Keratinocyte (primary cell): ENCODE data around the gene HDAC5. TPM values are rescaled to one million over a fixed set of nuclear protein-coding genes. Genes with fewer than 3 reads are reported as not detected.
A peak's percentile ranks its signal among the peaks of the same experiment; 100 is the strongest.

Experiments used
- DNase-seq: peaks from one replicate; pipeline ENCODE4 v3.0.0-alpha.2; 2011; ENCODE audit warnings: low read depth, missing footprints, low spot score
- FAIRE-seq: peaks from 2 replicates; lab custom pipeline; 2011; peaks lifted over from hg19 to GRCh38; lab: Jason Lieb, UNC
- H2AFZ ChIP-seq: 2 replicates; pipeline ENCODE4 v1.6.0; 2012; ENCODE audit warnings: low read length, control low read depth, inconsistent platforms; ENCODE audit not compliant: control insufficient read depth
- H3K27ac ChIP-seq: 2 replicates; pipeline ENCODE4 v1.5.1; 2011; ENCODE audit warnings: low read length; ENCODE audit not compliant: control insufficient read depth, insufficient read depth
- H3K27me3 ChIP-seq: 3 replicates; pipeline ENCODE4 v1.6.0; 2011; ENCODE audit warnings: low read length; ENCODE audit not compliant: control insufficient read depth, insufficient read depth; ENCODE audit errors: extremely low read depth
- H3K36me3 ChIP-seq, 2 experiments: 2 replicates in 1 of 2; 3 replicates in 1 of 2; pipeline ENCODE4 v1.5.1; 2011; ENCODE audit warnings: low read length in 2 of 2, mild to moderate bottlenecking in 1 of 2; ENCODE audit not compliant: control insufficient read depth in 2 of 2, insufficient read depth in 2 of 2; ENCODE audit errors: extremely low read depth in 1 of 2
- H3K4me1 ChIP-seq: 3 replicates; pipeline ENCODE4 v1.5.1; 2011; ENCODE audit warnings: low read length; ENCODE audit not compliant: control insufficient read depth, insufficient read depth; ENCODE audit errors: extremely low read depth
- H3K4me2 ChIP-seq: 3 replicates; pipeline ENCODE4 v1.6.0; 2011; ENCODE audit warnings: low read depth, low read length; ENCODE audit not compliant: control insufficient read depth, insufficient read depth; ENCODE audit errors: extremely low read depth
- H3K4me3 ChIP-seq, 3 experiments: fragments of 200-600 bp in 1 of 3; sonication (generic) in 1 of 3; 2 replicates in 2 of 3; 3 replicates in 1 of 3; pipeline ENCODE4 v1.5.1; 2011 to 2016; ENCODE audit warnings: low read length in 3 of 3, mild to moderate bottlenecking in 3 of 3, control low read depth in 2 of 3, inconsistent platforms in 1 of 3, low read depth in 1 of 3, mixed read lengths in 1 of 3, mixed run types in 1 of 3, moderate library complexity in 1 of 3; ENCODE audit not compliant: control insufficient read depth in 2 of 3, insufficient read depth in 2 of 3; ENCODE audit errors: extremely low read depth in 1 of 3
- H3K79me2 ChIP-seq: 2 replicates; pipeline ENCODE4 v1.6.0; 2012; ENCODE audit warnings: low read length; ENCODE audit not compliant: control insufficient read depth, insufficient read depth
- H3K9ac ChIP-seq: 3 replicates; pipeline ENCODE4 v1.6.0; 2011; ENCODE audit warnings: low read length; ENCODE audit not compliant: control insufficient read depth, insufficient read depth; ENCODE audit errors: extremely low read depth
- H3K9me1 ChIP-seq: 3 replicates; pipeline ENCODE4 v1.6.0; 2011; ENCODE audit warnings: low read length; ENCODE audit not compliant: control insufficient read depth, insufficient read depth; ENCODE audit errors: extremely low read depth
- H3K9me3 ChIP-seq: 2 replicates; pipeline ENCODE4 v1.5.1; 2012; ENCODE audit warnings: low read depth, low read length; ENCODE audit not compliant: control insufficient read depth
- H4K20me1 ChIP-seq: 3 replicates; pipeline ENCODE4 v1.6.0; 2011; ENCODE audit warnings: low read length; ENCODE audit not compliant: control insufficient read depth, insufficient read depth; ENCODE audit errors: extremely low read depth
- EZH2 ChIP-seq: IDR thresholded peaks from one replicate; pipeline ENCODE4 v1.6.1; 2012; ENCODE audit warnings: inconsistent platforms, mild to moderate bottlenecking, low read length, moderate library complexity
- dilution Hi-C: fragments of 300-500 bp; cut with MboI; formaldehyde crosslinking; loops from one replicate; pipeline ENCODE4 v1.7.0; 2020; ENCODE audit warnings: low sequenced_read_pairs; ENCODE audit not compliant: extremely low pct_ligation_motif_present
- polyA plus RNA-seq, 5 experiments: library from polyadenylated mRNA; depleted of rRNA in 3 of 5; stranded (reverse) in 3 of 5; stranded (forward) in 1 of 5; unstranded in 1 of 5; fragments of >200 nt; gene quantifications; 1 replicate in 1 of 5; 2 replicates in 3 of 5; 3 replicates in 1 of 5; pipeline versions ENCODE4 v1.2.1 to v1.2.3, GENCODE V29; 2011 to 2012; ENCODE audit warnings: missing spikeins in 2 of 5, low read depth in 1 of 5, low replicate concordance in 1 of 5
- TF ChIP-seq, protein P1 (sequence below), 3 experiments: IDR thresholded peaks in 1 of 3; conservative IDR thresholded peaks in 1 of 3; optimal IDR thresholded peaks in 1 of 3; 2 replicates in 2 of 3; 3 replicates in 1 of 3; pipeline versions ENCODE3 to v1.5.1; 2011; ENCODE audit warnings: low read length in 3 of 3, mild to moderate bottlenecking in 3 of 3, moderate library complexity in 2 of 3, control low read depth in 1 of 3, inconsistent platforms in 1 of 3; ENCODE audit not compliant: insufficient read depth in 2 of 3; ENCODE audit errors: extremely low read depth in 1 of 3

HDAC5 gene
- polyA plus RNA-seq, 1 donor (not counting 4 experiments of a cell fraction or from before 2014, with no cell fraction given) = 4.5 TPM

- no peak for FAIRE-seq
- Histone ChIP-seq H3K27me3 (peaks cover 5% of the 10 kb centered on the region), H3K4me2 (no peak overlapping the region), H3K4me1 (peaks cover 18% of the 10 kb centered on the region), H3K79me2 (no peaks in the 10 kb centered on the region), H3K9me3 (no peaks in the 10 kb centered on the region), H3K9me1 (no peaks in the 10 kb centered on the region), H4K20me1 (no peaks in the 10 kb centered on the region), H3K36me3 (no peaks in the 10 kb centered on the region), H3K27ac (no peak overlapping the region), H3K4me3 (no peak overlapping the region), H2AFZ (no peak overlapping the region), H3K9ac (no peak overlapping the region)
- TF ChIP-seq, protein P1, sequence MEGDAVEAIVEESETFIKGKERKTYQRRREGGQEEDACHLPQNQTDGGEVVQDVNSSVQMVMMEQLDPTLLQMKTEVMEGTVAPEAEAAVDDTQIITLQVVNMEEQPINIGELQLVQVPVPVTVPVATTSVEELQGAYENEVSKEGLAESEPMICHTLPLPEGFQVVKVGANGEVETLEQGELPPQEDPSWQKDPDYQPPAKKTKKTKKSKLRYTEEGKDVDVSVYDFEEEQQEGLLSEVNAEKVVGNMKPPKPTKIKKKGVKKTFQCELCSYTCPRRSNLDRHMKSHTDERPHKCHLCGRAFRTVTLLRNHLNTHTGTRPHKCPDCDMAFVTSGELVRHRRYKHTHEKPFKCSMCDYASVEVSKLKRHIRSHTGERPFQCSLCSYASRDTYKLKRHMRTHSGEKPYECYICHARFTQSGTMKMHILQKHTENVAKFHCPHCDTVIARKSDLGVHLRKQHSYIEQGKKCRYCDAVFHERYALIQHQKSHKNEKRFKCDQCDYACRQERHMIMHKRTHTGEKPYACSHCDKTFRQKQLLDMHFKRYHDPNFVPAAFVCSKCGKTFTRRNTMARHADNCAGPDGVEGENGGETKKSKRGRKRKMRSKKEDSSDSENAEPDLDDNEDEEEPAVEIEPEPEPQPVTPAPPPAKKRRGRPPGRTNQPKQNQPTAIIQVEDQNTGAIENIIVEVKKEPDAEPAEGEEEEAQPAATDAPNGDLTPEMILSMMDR (optimal IDR thresholded peaks at IDR 0.05 in 1 of 3, IDR thresholded peaks at IDR 0.05 in 1 of 3, conservative IDR thresholded peaks at IDR 0.05 in 1 of 3; ENCODE audit: extremely low read depth in 1 of 3, insufficient read depth in 2 of 3, low read length in 3 of 3) = no peak
- no peak for DNase-seq
- dilution Hi-C loops = no loop called here
Observed at GRCh38 chr17:44111777-44112176, 11.7 kb downstream of the HDAC5 start.

DNA sequence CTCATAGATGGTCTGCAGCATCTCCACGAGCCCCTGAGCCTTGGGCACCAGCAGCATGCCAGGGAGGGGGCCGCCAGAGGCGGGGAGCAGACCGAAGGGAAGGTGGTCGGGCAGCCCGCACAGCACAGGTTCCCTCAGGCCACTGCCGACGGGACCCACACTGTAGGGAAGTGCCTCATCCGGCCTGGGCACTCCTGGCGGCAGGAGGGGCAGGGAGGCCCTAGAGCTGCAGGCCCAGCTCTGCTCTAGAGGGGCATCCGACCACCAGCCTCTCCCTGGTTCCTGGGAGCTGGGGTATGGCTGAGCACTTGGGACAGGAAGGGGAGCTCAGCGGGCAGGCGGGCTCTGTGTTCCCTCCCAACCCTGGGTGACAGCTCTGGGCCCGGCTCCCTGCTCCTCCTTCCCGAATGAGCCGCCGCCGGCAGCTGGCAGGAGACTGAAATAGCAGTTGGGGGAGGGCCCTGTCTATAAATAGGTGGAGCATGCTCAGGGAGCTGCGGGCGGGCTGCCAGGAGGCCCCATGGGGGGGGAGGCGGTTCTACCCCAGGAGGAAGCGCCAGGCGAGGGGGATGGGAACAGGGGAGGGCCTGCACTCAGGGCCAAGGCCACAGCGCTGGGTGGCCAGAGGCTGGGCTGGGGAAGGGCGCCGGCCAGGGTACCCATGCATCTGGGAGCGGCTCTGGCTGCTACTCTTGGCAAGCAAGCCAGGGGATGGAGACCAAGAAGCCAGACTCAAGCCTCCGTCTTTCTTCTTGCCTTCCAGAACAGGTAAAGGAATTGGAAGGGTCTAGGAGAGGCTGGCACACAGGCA, 12.4 kb downstream of the HDAC5 start:
- Histone ChIP-seq H3K9ac (peak overlapping the region; percentile 18), H3K4me2 (peak overlapping the region; percentile 52), H2AFZ (peak overlapping the region; percentile 22), H3K36me3 (no peaks in the 10 kb centered on the region), H3K4me1 (peaks cover 18% of the 10 kb centered on the region), H4K20me1 (no peaks in the 10 kb centered on the region), H3K9me3 (no peaks in the 10 kb centered on the region), H3K27me3 (peaks cover 5% of the 10 kb centered on the region), H3K9me1 (no peaks in the 10 kb centered on the region), H3K79me2 (no peaks in the 10 kb centered on the region), H3K4me3 (peak overlapping the region in 2 of 3 experiments; percentile 1 to 15), H3K27ac (no peak overlapping the region)
- dilution Hi-C loops = no loop called here
- DNase-seq = peak; percentile 54
- no peak for FAIRE-seq
- TF ChIP-seq EZH2 = no peak
- TF ChIP-seq, protein P1 (optimal IDR thresholded peaks at IDR 0.05 in 1 of 3, IDR thresholded peaks at IDR 0.05 in 1 of 3, conservative IDR thresholded peaks at IDR 0.05 in 1 of 3; ENCODE audit: extremely low read depth in 1 of 3, insufficient read depth in 2 of 3, low read length in 3 of 3) = peak in 1 of 3 experiments; percentile 2
